K562 (cell line): ENCODE measurements around the gene TERB1.

Experiments used
- EWSR1 ChIP-seq: fragments of 450-650 bp; IDR thresholded peaks from 2 replicates; pipeline ENCODE4 v1.6.1; 2018; ENCODE audit warnings: borderline replicate concordance, mild to moderate bottlenecking, low read depth, moderate library complexity; ENCODE audit not compliant: partially characterized antibody
- NRF1 ChIP-seq, 2 experiments: fragments of 450-650 bp; IDR thresholded peaks in 1 of 2; conservative IDR thresholded peaks in 1 of 2; 2 replicates each; pipeline ENCODE4 v1.6.1; 2014; ENCODE audit warnings: mild to moderate bottlenecking in 2 of 2
- SAFB ChIP-seq: fragments of 200-400 bp; formaldehyde crosslinking; IDR thresholded peaks from 2 replicates; pipeline ENCODE4 v1.6.1; 2017; ENCODE audit warnings: low read depth, low read length, borderline replicate concordance
- SP1 ChIP-seq: sonication (generic); formaldehyde crosslinking; IDR thresholded peaks from 2 replicates; pipeline ENCODE4 v1.8.1; 2022; ENCODE audit warnings: mild to moderate bottlenecking, missing genetic modification reagents
- TBP ChIP-seq: optimal IDR thresholded peaks from 2 replicates; pipeline ENCODE3; 2011; ENCODE audit warnings: low read depth, low read length, improper control_type of control experiment
- YY1 ChIP-seq, 3 experiments: IDR thresholded peaks; 2 replicates each; pipeline ENCODE4 v1.6.1; 2011; ENCODE audit warnings: low read length in 2 of 3, mild to moderate bottlenecking in 2 of 3, moderate library complexity in 2 of 3, borderline replicate concordance in 1 of 3, control low read depth in 1 of 3, low read depth in 1 of 3; ENCODE audit not compliant: insufficient read depth in 3 of 3, insufficient replicate concordance in 2 of 3, control insufficient read depth in 1 of 3, insufficient read length in 1 of 3; ENCODE audit errors: extremely low read depth in 1 of 3
- ZFP30 ChIP-seq: fragments of 250-450 bp; sonication (Bioruptor Pico); IDR thresholded peaks from 2 replicates; pipeline ENCODE4 v1.8.0; 2022; ENCODE audit warnings: moderate library complexity, mild to moderate bottlenecking, inconsistent platforms, borderline replicate concordance
- ZFP36 ChIP-seq: fragments of 150-350 bp; IDR thresholded peaks from 2 replicates; pipeline ENCODE4 v1.6.1; 2018; ENCODE audit warnings: low read length, low read depth; ENCODE audit not compliant: partially characterized antibody
- ZZZ3 ChIP-seq: fragments of 450-650 bp; IDR thresholded peaks from 2 replicates; pipeline ENCODE4 v1.6.1; 2016; ENCODE audit warnings: antibody characterized with exemption, mild to moderate bottlenecking, moderate library complexity
- TF ChIP-seq, protein P1 (sequence below): sonication (generic); formaldehyde crosslinking; IDR thresholded peaks from 2 replicates; pipeline ENCODE4 v1.8.0; 2022; ENCODE audit warnings: mild to moderate bottlenecking, missing genetic modification reagents, borderline replicate concordance
- TF ChIP-seq, protein P2 (sequence below): fragments of 250-450 bp; sonication (Bioruptor Pico); IDR thresholded peaks from 2 replicates; pipeline ENCODE4 v1.4.0; 2020; ENCODE audit warnings: mild to moderate bottlenecking, moderate library complexity
- TF ChIP-seq, protein P3 (sequence below), 2 experiments: fragments of 450-650 bp in 1 of 2; IDR thresholded peaks; 2 replicates each; pipeline ENCODE4 v1.6.1; 2011 to 2017; ENCODE audit warnings: low read depth in 2 of 2, antibody characterized with exemption in 1 of 2, borderline replicate concordance in 1 of 2, low read length in 1 of 2, mild to moderate bottlenecking in 1 of 2, mixed read lengths in 1 of 2; ENCODE audit not compliant: control insufficient read depth in 1 of 2
- TF ChIP-seq, protein P4 (sequence below): fragments of 150-350 bp; conservative IDR thresholded peaks from 2 replicates; pipeline ENCODE4 v1.6.1; 2014; ENCODE audit warnings: low read length
- TF ChIP-seq, protein P5 (sequence below), 3 experiments: IDR thresholded peaks in 2 of 3; conservative IDR thresholded peaks in 1 of 3; 2 replicates each; pipeline ENCODE4 v1.5.1; 2011 to 2012; ENCODE audit warnings: low read length in 3 of 3, mild to moderate bottlenecking in 3 of 3, control low read depth in 2 of 3, improper control_type of control experiment in 1 of 3, inconsistent platforms in 1 of 3, low read depth in 1 of 3, mixed read lengths in 1 of 3, moderate library complexity in 1 of 3; ENCODE audit not compliant: insufficient read depth in 2 of 3

DNA sequence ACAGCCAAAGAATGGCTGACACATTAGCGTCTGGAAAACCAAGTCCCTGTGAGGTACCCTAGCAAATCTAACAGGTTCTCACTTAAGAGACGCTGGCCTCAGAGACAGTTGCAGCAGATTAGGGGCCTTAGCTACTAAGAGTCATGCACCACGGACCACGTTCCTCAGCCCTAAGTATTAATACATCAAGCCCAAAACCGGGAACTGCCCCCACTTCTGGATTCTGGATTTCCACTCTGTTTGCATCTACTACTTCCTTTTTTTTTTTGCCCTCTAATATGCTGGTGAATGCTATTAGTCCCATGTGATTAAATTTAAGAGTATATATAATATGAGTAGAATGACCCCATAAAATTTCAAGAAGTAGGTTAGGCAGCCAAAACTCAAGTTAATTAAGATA lies 775 bp upstream of the TERB1 start:
- TF ChIP-seq, protein P1, sequence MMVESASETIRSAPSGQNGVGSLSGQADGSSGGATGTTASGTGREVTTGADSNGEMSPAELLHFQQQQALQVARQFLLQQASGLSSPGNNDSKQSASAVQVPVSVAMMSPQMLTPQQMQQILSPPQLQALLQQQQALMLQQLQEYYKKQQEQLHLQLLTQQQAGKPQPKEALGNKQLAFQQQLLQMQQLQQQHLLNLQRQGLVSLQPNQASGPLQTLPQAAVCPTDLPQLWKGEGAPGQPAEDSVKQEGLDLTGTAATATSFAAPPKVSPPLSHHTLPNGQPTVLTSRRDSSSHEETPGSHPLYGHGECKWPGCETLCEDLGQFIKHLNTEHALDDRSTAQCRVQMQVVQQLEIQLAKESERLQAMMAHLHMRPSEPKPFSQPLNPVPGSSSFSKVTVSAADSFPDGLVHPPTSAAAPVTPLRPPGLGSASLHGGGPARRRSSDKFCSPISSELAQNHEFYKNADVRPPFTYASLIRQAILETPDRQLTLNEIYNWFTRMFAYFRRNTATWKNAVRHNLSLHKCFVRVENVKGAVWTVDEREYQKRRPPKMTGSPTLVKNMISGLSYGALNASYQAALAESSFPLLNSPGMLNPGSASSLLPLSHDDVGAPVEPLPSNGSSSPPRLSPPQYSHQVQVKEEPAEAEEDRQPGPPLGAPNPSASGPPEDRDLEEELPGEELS = no peak
- TF ChIP-seq, protein P2, sequence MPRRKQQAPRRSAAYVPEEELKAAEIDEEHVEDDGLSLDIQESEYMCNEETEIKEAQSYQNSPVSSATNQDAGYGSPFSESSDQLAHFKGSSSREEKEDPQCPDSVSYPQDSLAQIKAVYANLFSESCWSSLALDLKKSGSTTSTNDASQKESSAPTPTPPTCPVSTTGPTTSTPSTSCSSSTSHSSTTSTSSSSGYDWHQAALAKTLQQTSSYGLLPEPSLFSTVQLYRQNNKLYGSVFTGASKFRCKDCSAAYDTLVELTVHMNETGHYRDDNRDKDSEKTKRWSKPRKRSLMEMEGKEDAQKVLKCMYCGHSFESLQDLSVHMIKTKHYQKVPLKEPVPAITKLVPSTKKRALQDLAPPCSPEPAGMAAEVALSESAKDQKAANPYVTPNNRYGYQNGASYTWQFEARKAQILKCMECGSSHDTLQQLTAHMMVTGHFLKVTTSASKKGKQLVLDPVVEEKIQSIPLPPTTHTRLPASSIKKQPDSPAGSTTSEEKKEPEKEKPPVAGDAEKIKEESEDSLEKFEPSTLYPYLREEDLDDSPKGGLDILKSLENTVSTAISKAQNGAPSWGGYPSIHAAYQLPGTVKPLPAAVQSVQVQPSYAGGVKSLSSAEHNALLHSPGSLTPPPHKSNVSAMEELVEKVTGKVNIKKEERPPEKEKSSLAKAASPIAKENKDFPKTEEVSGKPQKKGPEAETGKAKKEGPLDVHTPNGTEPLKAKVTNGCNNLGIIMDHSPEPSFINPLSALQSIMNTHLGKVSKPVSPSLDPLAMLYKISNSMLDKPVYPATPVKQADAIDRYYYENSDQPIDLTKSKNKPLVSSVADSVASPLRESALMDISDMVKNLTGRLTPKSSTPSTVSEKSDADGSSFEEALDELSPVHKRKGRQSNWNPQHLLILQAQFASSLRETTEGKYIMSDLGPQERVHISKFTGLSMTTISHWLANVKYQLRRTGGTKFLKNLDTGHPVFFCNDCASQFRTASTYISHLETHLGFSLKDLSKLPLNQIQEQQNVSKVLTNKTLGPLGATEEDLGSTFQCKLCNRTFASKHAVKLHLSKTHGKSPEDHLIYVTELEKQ (CRISPR knock-in tag) = no peak
- no peak for TF ChIP-seq SAFB
- no peak for TF ChIP-seq ZFP36
- TF ChIP-seq SP1 (CRISPR knock-in tag) = no peak
- TF ChIP-seq, protein P3, sequence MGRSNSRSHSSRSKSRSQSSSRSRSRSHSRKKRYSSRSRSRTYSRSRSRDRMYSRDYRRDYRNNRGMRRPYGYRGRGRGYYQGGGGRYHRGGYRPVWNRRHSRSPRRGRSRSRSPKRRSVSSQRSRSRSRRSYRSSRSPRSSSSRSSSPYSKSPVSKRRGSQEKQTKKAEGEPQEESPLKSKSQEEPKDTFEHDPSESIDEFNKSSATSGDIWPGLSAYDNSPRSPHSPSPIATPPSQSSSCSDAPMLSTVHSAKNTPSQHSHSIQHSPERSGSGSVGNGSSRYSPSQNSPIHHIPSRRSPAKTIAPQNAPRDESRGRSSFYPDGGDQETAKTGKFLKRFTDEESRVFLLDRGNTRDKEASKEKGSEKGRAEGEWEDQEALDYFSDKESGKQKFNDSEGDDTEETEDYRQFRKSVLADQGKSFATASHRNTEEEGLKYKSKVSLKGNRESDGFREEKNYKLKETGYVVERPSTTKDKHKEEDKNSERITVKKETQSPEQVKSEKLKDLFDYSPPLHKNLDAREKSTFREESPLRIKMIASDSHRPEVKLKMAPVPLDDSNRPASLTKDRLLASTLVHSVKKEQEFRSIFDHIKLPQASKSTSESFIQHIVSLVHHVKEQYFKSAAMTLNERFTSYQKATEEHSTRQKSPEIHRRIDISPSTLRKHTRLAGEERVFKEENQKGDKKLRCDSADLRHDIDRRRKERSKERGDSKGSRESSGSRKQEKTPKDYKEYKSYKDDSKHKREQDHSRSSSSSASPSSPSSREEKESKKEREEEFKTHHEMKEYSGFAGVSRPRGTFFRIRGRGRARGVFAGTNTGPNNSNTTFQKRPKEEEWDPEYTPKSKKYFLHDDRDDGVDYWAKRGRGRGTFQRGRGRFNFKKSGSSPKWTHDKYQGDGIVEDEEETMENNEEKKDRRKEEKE (IDR thresholded peaks at IDR 0.05; ENCODE audit: borderline replicate concordance in 1 of 2, control insufficient read depth in 1 of 2, low read depth in 2 of 2, low read length in 1 of 2) = no peak
- no peak for TF ChIP-seq ZFP30 (CRISPR knock-in tag)
- TF ChIP-seq, protein P4, sequence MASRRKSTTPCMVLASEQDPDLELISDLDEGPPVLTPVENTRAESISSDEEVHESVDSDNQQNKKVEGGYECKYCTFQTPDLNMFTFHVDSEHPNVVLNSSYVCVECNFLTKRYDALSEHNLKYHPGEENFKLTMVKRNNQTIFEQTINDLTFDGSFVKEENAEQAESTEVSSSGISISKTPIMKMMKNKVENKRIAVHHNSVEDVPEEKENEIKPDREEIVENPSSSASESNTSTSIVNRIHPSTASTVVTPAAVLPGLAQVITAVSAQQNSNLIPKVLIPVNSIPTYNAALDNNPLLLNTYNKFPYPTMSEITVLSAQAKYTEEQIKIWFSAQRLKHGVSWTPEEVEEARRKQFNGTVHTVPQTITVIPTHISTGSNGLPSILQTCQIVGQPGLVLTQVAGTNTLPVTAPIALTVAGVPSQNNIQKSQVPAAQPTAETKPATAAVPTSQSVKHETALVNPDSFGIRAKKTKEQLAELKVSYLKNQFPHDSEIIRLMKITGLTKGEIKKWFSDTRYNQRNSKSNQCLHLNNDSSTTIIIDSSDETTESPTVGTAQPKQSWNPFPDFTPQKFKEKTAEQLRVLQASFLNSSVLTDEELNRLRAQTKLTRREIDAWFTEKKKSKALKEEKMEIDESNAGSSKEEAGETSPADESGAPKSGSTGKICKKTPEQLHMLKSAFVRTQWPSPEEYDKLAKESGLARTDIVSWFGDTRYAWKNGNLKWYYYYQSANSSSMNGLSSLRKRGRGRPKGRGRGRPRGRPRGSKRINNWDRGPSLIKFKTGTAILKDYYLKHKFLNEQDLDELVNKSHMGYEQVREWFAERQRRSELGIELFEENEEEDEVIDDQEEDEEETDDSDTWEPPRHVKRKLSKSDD = no peak
- no peak for TF ChIP-seq YY1 (IDR thresholded peaks at IDR 0.05; ENCODE audit: borderline replicate concordance in 1 of 3, control insufficient read depth in 1 of 3, extremely low read depth in 1 of 3, insufficient read depth in 3 of 3, insufficient read length in 1 of 3, insufficient replicate concordance in 2 of 3, low read depth in 1 of 3, low read length in 2 of 3)
- TF ChIP-seq, protein P5, sequence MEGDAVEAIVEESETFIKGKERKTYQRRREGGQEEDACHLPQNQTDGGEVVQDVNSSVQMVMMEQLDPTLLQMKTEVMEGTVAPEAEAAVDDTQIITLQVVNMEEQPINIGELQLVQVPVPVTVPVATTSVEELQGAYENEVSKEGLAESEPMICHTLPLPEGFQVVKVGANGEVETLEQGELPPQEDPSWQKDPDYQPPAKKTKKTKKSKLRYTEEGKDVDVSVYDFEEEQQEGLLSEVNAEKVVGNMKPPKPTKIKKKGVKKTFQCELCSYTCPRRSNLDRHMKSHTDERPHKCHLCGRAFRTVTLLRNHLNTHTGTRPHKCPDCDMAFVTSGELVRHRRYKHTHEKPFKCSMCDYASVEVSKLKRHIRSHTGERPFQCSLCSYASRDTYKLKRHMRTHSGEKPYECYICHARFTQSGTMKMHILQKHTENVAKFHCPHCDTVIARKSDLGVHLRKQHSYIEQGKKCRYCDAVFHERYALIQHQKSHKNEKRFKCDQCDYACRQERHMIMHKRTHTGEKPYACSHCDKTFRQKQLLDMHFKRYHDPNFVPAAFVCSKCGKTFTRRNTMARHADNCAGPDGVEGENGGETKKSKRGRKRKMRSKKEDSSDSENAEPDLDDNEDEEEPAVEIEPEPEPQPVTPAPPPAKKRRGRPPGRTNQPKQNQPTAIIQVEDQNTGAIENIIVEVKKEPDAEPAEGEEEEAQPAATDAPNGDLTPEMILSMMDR (IDR thresholded peaks at IDR 0.05 in 2 of 3, conservative IDR thresholded peaks at IDR 0.05 in 1 of 3; ENCODE audit: insufficient read depth in 2 of 3, low read depth in 1 of 3, low read length in 3 of 3) = no peak
- TF ChIP-seq ZZZ3 = no peak
- TF ChIP-seq EWSR1 = no peak
- TF ChIP-seq TBP = no peak
- TF ChIP-seq NRF1 (conservative IDR thresholded peaks at IDR 0.05 in 1 of 2, IDR thresholded peaks at IDR 0.05 in 1 of 2) = no peak
